CD14-positive monocyte (primary cell): ENCODE data around the gene LRTM2. TPM values are rescaled to one million over a fixed set of nuclear protein-coding genes. Genes with fewer than 3 reads are reported as not detected.

ENCODE experiments used
- DNase-seq, 3 donors: peaks; one replicate each; pipeline ENCODE4 v3.0.0-alpha.2; 2011 to 2022
- H2AFZ ChIP-seq: 2 replicates; pipeline ENCODE4 v1.6.0; 2012; ENCODE audit warnings: mild to moderate bottlenecking, low read depth, low read length, inconsistent platforms; ENCODE audit not compliant: insufficient read depth, poor library complexity, severe bottlenecking
- H3K27ac ChIP-seq, 2 donors: 1 replicate in 1 of 2; 2 replicates in 1 of 2; pipeline ENCODE4 v1.5.1; 2012 to 2013; ENCODE audit warnings: low read length in 2 of 2, control low read depth in 1 of 2, inconsistent platforms in 1 of 2, low read depth in 1 of 2, mild to moderate bottlenecking in 1 of 2
- H3K27me3 ChIP-seq, 2 donors: one replicate each; pipeline versions ENCODE4 v1.6.0 to v1.6.1; 2011 to 2013; ENCODE audit warnings: low read length in 2 of 2; ENCODE audit not compliant: control insufficient read depth in 2 of 2, insufficient read depth in 2 of 2
- H3K36me3 ChIP-seq, 2 donors: replicated peaks in 1 of 2; 1 replicate in 1 of 2; 2 replicates in 1 of 2; pipeline versions ENCODE4 v1.5.1 to v1.6.1; 2012 to 2013; ENCODE audit warnings: low read length in 2 of 2, control low read depth in 1 of 2, inconsistent platforms in 1 of 2, mild to moderate bottlenecking in 1 of 2; ENCODE audit not compliant: insufficient read depth in 2 of 2, control insufficient read depth in 1 of 2
- H3K4me1 ChIP-seq, 2 donors: 1 replicate in 1 of 2; 2 replicates in 1 of 2; pipeline versions ENCODE4 v1.5.1 to v1.6.1; 2012 to 2013; ENCODE audit warnings: low read length in 2 of 2, control low read depth in 1 of 2, inconsistent platforms in 1 of 2, mild to moderate bottlenecking in 1 of 2, moderate library complexity in 1 of 2; ENCODE audit not compliant: insufficient read depth in 2 of 2, control insufficient read depth in 1 of 2
- H3K4me2 ChIP-seq: replicated peaks from 2 replicates; pipeline ENCODE3; 2012; ENCODE audit warnings: low read length, moderate library complexity, mild to moderate bottlenecking; ENCODE audit not compliant: poor library complexity, severe bottlenecking; ENCODE audit errors: extremely low read depth
- H3K4me3 ChIP-seq, 3 experiments: fragments of 200-600 bp in 1 of 3; sonication (generic) in 1 of 3; replicated peaks in 1 of 3; 1 replicate in 2 of 3; 2 replicates in 1 of 3; pipeline ENCODE4 v1.5.1; 2011 to 2013; ENCODE audit warnings: low read length in 3 of 3, mild to moderate bottlenecking in 3 of 3, control low read depth in 2 of 3, low read depth in 2 of 3, inconsistent platforms in 1 of 3, moderate library complexity in 1 of 3
- H3K79me2 ChIP-seq: 2 replicates; pipeline ENCODE4 v1.6.0; 2012; ENCODE audit warnings: mild to moderate bottlenecking, control low read depth, inconsistent platforms, low read length, moderate library complexity; ENCODE audit not compliant: insufficient read depth
- H3K9ac ChIP-seq: 2 replicates; pipeline ENCODE4 v1.6.0; 2017; ENCODE audit warnings: low read length, mild to moderate bottlenecking; ENCODE audit not compliant: insufficient read depth, poor library complexity, severe bottlenecking
- H3K9me3 ChIP-seq, 2 donors: replicated peaks in 1 of 2; 1 replicate in 1 of 2; 2 replicates in 1 of 2; pipeline versions ENCODE4 v1.5.1 to v1.6.1; 2012 to 2013; ENCODE audit warnings: low read length in 2 of 2, control low read depth in 1 of 2; ENCODE audit not compliant: control insufficient read depth in 1 of 2, insufficient read depth in 1 of 2
- H4K20me1 ChIP-seq: 2 replicates; pipeline ENCODE4 v1.6.0; 2012; ENCODE audit warnings: mild to moderate bottlenecking, low read length, control low read depth, moderate library complexity; ENCODE audit not compliant: insufficient read depth
- H3K27ac Mint-ChIP-seq, 7 donors: one replicate each; pipeline ENCODE4 v1.8.0; 2020; ENCODE audit warnings: mild to moderate bottlenecking in 7 of 7, mixed read lengths in 7 of 7, moderate library complexity in 6 of 7, inconsistent platforms in 2 of 7
- H3K27me3 Mint-ChIP-seq, 3 donors: one replicate each; pipeline ENCODE4 v1.8.0; 2021 to 2022; ENCODE audit warnings: low read depth in 3 of 3, mild to moderate bottlenecking in 3 of 3, mixed read lengths in 3 of 3, moderate library complexity in 3 of 3, inconsistent platforms in 1 of 3
- H3K36me3 Mint-ChIP-seq, 2 donors: one replicate each; pipeline ENCODE4 v1.8.0; 2020; ENCODE audit warnings: mixed read lengths in 2 of 2, inconsistent platforms in 1 of 2, mild to moderate bottlenecking in 1 of 2
- H3K4me1 Mint-ChIP-seq: one replicate; pipeline ENCODE4 v1.8.0; 2020; ENCODE audit warnings: mild to moderate bottlenecking, mixed read lengths
- H3K4me3 Mint-ChIP-seq, 2 donors: one replicate each; pipeline ENCODE4 v1.8.0; 2020; ENCODE audit warnings: mild to moderate bottlenecking in 2 of 2, mixed read lengths in 2 of 2, moderate library complexity in 1 of 2
- H3K9me3 Mint-ChIP-seq, 7 donors: one replicate each; pipeline ENCODE4 v1.8.0; 2020 to 2022; ENCODE audit warnings: mixed read lengths in 7 of 7, mild to moderate bottlenecking in 6 of 7, moderate library complexity in 6 of 7, inconsistent platforms in 2 of 7
- WGBS: methylation state at CpG from one replicate; pipeline ENCODE4 v1.1.5; 2013; ENCODE audit warnings: missing lambda C conversion rate; ENCODE audit not compliant: insufficient coverage; 5-methylcytosine and 5-hydroxymethylcytosine counted together
- intact Hi-C, 2 donors: fragments of 100-400 bp; cut with micrococcal nuclease; formaldehyde crosslinking; loops; one replicate each; pipeline versions ENCODE4 v1.15.0 to v1.15.1; 2023
- polyA plus RNA-seq, 3 donors: library from polyadenylated mRNA; depleted of rRNA in 1 of 3; unstranded in 2 of 3; stranded (reverse) in 1 of 3; fragments of 300-500 nt in 2 of 3; fragments of >200 nt in 1 of 3; fragmentation: Illumina TruSeq in 2 of 3; gene quantifications; 1 replicate in 2 of 3; 2 replicates in 1 of 3; pipeline ENCODE4 v1.2.3, GENCODE V29; 2012 to 2021
- TF ChIP-seq, protein P1 (sequence below): fragments of 200-600 bp; IDR thresholded peaks from one replicate; pipeline ENCODE4 v1.8.0; 2022; ENCODE audit warnings: antibody characterized with exemption, mild to moderate bottlenecking

Gene LRTM2
- polyA plus RNA-seq, 3 donors, result not detected

GRCh38 chr12:1797991-1798640 is 22.2 kb upstream of the LRTM2 start:
- H3K4me1 ChIP-seq, result peaks cover 20 to 33% of the 10 kb centered on the region in 2 donors
- peak overlapping the region; percentile 83 for H3K4me2 ChIP-seq
- WGBS, result 89% methylated on average over 22 of the region's 22 CpGs
- H3K9ac ChIP-seq, result peak overlapping the region; percentile 94
- H3K27me3 ChIP-seq, result no peaks in the 10 kb centered on the region
- H3K4me1 Mint-ChIP-seq, result peaks cover 17% of the 10 kb centered on the region
- intact Hi-C loops, result loop anchor here in 1 of 2 donors (2.0 kb wide), 2 partner anchors 13 to 143 kb away; no protein-coding TSS in a partner anchor
- peak overlapping the region in 3 of 7 donors; percentile 16 to 85 (median 20) for H3K27ac Mint-ChIP-seq
- peaks cover 12 to 14% of the 10 kb centered on the region in 2 donors for H3K36me3 Mint-ChIP-seq
- peaks cover 9% of the 10 kb centered on the region for H3K79me2 ChIP-seq
- H4K20me1 ChIP-seq, result no peaks in the 10 kb centered on the region
- TF ChIP-seq, protein P1, sequence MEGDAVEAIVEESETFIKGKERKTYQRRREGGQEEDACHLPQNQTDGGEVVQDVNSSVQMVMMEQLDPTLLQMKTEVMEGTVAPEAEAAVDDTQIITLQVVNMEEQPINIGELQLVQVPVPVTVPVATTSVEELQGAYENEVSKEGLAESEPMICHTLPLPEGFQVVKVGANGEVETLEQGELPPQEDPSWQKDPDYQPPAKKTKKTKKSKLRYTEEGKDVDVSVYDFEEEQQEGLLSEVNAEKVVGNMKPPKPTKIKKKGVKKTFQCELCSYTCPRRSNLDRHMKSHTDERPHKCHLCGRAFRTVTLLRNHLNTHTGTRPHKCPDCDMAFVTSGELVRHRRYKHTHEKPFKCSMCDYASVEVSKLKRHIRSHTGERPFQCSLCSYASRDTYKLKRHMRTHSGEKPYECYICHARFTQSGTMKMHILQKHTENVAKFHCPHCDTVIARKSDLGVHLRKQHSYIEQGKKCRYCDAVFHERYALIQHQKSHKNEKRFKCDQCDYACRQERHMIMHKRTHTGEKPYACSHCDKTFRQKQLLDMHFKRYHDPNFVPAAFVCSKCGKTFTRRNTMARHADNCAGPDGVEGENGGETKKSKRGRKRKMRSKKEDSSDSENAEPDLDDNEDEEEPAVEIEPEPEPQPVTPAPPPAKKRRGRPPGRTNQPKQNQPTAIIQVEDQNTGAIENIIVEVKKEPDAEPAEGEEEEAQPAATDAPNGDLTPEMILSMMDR, result no peak
- DNase-seq, result no peak
- H3K4me3 Mint-ChIP-seq, result peak overlapping the region in 1 of 2 donors; percentile 77
- H3K27ac ChIP-seq, result peak overlapping the region; percentile 79 to 95
- H3K36me3 ChIP-seq, result no peaks in the 10 kb centered on the region
- no peaks in the 10 kb centered on the region for H3K9me3 Mint-ChIP-seq
- H3K4me3 ChIP-seq, result peak overlapping the region in 2 of 3 experiments; percentile 77 to 84
- no peaks in the 10 kb centered on the region for H3K9me3 ChIP-seq
- peak overlapping the region; percentile 90 for H2AFZ ChIP-seq
- peaks cover 0 to 1% (median 0%) of the 10 kb centered on the region in 3 donors for H3K27me3 Mint-ChIP-seq

DNA sequence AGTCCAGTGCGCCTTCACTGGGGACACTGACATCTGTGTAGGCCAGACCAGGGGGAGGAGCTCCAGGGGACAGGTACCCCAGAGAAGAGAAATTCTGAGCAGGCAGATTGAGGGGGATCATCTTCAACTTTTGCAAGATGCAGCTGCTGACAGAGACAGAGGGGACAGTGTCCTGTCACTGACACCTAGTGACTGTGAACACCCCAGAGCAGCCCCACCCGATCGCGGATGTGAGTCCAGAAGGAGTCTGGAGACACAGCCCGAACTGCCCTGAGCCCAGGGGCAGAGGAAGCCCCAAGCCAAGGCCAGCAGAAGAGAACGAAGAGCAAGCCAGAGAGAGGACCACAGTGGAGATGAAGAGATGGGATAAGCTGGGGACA is 21.7 kb upstream of the LRTM2 start:
- Histone ChIP-seq H2AFZ (no peak overlapping the region), H3K27me3 (no peaks in the 10 kb centered on the region), H4K20me1 (no peaks in the 10 kb centered on the region), H3K9me3 (no peaks in the 10 kb centered on the region), H3K27ac (no peak overlapping the region), H3K36me3 (no peaks in the 10 kb centered on the region), H3K4me1 (peaks cover 20 to 33% of the 10 kb centered on the region in 2 donors), H3K79me2 (peaks cover 9% of the 10 kb centered on the region), H3K4me2 (no peak overlapping the region), H3K4me3 (no peak overlapping the region), H3K9ac (no peak overlapping the region)
- no peaks in the 10 kb centered on the region for H3K9me3 Mint-ChIP-seq
- peak overlapping the region in 1 of 7 donors; percentile 60 for H3K27ac Mint-ChIP-seq
- peaks cover 17% of the 10 kb centered on the region for H3K4me1 Mint-ChIP-seq
- no peak overlapping the region for H3K4me3 Mint-ChIP-seq
- H3K36me3 Mint-ChIP-seq, result peaks cover 10 to 12% of the 10 kb centered on the region in 2 donors
- peaks cover 0 to 2% (median 0%) of the 10 kb centered on the region in 3 donors for H3K27me3 Mint-ChIP-seq
- TF ChIP-seq, protein P1, result no peak
- no peak for DNase-seq
- intact Hi-C loops, result no loop called here
- 89% methylated on average over 6 of the region's 6 CpGs for WGBS
